Left lung (tissue), 10 donors: ENCODE results near the gene MRPL23. TPM values are rescaled to one million over a fixed set of nuclear protein-coding genes. Genes with fewer than 3 reads are reported as not detected.

Experiments used
- ATAC-seq: fragments of 200-7000 bp; cut with Tn5 transposase; one replicate; pipeline ENCODE4 v1.9.1; 2020; ENCODE audit warnings: moderate library complexity
- DNase-seq, 4 donors: peaks; one replicate each; pipeline ENCODE4 v3.0.0-alpha.2; 2013 to 2020
- H3K27ac ChIP-seq, 2 donors: fragments of 200-600 bp; sonication (generic) in 1 of 2; one replicate each; pipeline versions ENCODE4 v1.5.0 to v1.8.0; 2020 to 2021
- H3K27me3 ChIP-seq, 2 donors: fragments of 200-600 bp; sonication (generic) in 1 of 2; one replicate each; pipeline versions ENCODE4 v1.5.0 to v1.8.0; 2020 to 2021
- H3K36me3 ChIP-seq, 2 donors: fragments of 200-600 bp; sonication (generic) in 1 of 2; one replicate each; pipeline versions ENCODE4 v1.5.0 to v1.8.0; 2020 to 2021
- H3K4me1 ChIP-seq, 2 donors: fragments of 200-600 bp; one replicate each; pipeline ENCODE4 v1.8.0; 2021
- H3K4me3 ChIP-seq, 2 donors: fragments of 200-600 bp; sonication (generic) in 1 of 2; one replicate each; pipeline versions ENCODE4 v1.5.0 to v1.8.0; 2020 to 2021; ENCODE audit warnings: mild to moderate bottlenecking in 1 of 2
- H3K9me3 ChIP-seq, 2 donors: fragments of 200-600 bp; sonication (generic) in 1 of 2; one replicate each; pipeline versions ENCODE4 v1.5.0 to v1.8.0; 2020 to 2021
- intact Hi-C, 2 donors: fragments of 100-400 bp; cut with DNase I; formaldehyde crosslinking; loops; one replicate each; pipeline versions ENCODE4 v1.11.2 to v1.14.2; 2022
- polyA plus RNA-seq, 6 donors: library from polyadenylated mRNA; unstranded; fragments of 120-200 nt; gene quantifications; one replicate each; pipeline ENCODE4 v1.2.1, GENCODE V29; 2013; ENCODE audit not compliant: insufficient read length in 6 of 6
- total RNA-seq, 2 donors: library from RNA; stranded (reverse); fragmentation: NEBNext Ultra II Directional; extraction: Animal tissue kit (Norgen Biotek cat#: 25700); gene quantifications; one replicate each; pipeline ENCODE4 v1.2.1, GENCODE V29; 2021
- TF ChIP-seq, protein P1 (sequence below), 2 donors: fragments of 200-600 bp; sonication (generic) in 1 of 2; IDR thresholded peaks; one replicate each; pipeline versions ENCODE4 v1.5.0 to v1.8.0; 2021; ENCODE audit warnings: antibody characterized with exemption in 2 of 2
- donor health status: DM: no; HTN: yes; CAD: no.
- donor health status: DM: no; HTN: no; CAD: no.

MRPL23 gene
- total and polyA plus RNA-seq, 8 donors: 35.1 to 71.6 (median 48.6) TPM

DNA sequence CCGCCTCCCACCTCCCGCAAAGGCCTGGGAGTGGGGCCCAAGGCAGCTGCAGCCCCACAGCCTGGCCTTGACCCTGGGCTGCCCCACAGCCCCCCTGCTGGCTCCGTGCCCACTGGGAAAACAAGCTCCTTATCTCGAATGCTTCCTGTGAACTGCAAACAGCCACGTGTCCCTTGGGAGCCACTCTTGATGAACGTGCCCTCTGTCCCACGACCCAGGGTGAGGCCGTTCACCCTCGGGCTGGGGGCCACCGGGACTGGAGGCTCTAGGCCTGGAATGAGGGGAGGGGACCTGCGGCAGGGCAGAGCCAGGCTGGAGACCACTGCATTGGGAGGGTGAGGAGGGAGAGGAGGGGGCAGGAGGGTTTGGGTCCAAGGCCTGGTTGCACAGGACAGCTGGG, 41.0 kb downstream of the MRPL23 start:
- H3K4me1 ChIP-seq: no peaks in the 10 kb centered on the region
- TF ChIP-seq, protein P1, sequence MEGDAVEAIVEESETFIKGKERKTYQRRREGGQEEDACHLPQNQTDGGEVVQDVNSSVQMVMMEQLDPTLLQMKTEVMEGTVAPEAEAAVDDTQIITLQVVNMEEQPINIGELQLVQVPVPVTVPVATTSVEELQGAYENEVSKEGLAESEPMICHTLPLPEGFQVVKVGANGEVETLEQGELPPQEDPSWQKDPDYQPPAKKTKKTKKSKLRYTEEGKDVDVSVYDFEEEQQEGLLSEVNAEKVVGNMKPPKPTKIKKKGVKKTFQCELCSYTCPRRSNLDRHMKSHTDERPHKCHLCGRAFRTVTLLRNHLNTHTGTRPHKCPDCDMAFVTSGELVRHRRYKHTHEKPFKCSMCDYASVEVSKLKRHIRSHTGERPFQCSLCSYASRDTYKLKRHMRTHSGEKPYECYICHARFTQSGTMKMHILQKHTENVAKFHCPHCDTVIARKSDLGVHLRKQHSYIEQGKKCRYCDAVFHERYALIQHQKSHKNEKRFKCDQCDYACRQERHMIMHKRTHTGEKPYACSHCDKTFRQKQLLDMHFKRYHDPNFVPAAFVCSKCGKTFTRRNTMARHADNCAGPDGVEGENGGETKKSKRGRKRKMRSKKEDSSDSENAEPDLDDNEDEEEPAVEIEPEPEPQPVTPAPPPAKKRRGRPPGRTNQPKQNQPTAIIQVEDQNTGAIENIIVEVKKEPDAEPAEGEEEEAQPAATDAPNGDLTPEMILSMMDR (IDR thresholded peaks at IDR 0.05): no peak
- intact Hi-C loops: no loop called here
- no peaks in the 10 kb centered on the region for H3K36me3 ChIP-seq
- H3K4me3 ChIP-seq: no peak overlapping the region
- no peaks in the 10 kb centered on the region for H3K9me3 ChIP-seq
- no peak overlapping the region for H3K27ac ChIP-seq
- ATAC-seq (no peak), DNase-seq (no peak)
- H3K27me3 ChIP-seq: no peaks in the 10 kb centered on the region

DNA sequence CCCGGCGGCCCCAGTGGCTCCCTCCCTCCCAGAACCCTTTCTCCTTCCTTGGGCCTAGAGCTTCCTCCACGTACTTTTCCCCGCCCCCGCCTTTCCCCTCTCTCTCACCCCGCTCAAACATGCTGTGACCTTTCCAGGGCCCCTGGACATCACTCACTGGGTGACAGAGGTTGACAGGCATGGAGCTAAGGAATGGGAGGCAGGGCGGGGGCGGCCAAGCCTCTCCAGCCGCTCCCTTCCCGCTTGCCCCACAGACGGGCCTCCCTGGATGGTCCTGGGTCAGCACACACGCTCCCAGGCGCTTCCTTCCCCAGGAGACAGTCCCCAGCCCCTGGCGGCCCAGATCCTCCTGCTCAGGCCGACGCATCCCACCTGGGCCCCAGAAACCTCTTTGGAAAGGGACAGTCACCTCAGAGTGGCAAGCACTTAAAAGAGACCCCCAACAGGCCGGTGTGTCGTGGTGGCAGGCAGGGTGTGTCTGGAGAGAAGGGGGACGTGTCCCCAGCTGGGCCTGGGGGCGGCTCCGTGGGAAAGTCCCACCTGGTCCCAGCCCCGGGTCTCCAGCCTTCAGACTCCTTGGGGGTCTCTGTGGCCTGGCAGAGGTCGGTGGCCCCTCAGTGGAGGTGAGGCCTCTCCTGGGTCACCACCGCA, 41.7 kb downstream of the MRPL23 start:
- TF ChIP-seq, protein P1 (IDR thresholded peaks at IDR 0.05): no peak
- H3K4me1 ChIP-seq: no peaks in the 10 kb centered on the region
- no peaks in the 10 kb centered on the region for H3K9me3 ChIP-seq
- H3K4me3 ChIP-seq: no peak overlapping the region
- H3K27ac ChIP-seq: no peak overlapping the region
- DNase-seq (peak in 2 of 4 donors; percentile 9 to 26), ATAC-seq (peak; percentile 17)
- H3K27me3 ChIP-seq: no peaks in the 10 kb centered on the region
- no peaks in the 10 kb centered on the region for H3K36me3 ChIP-seq
- intact Hi-C loops: no loop called here

DNA sequence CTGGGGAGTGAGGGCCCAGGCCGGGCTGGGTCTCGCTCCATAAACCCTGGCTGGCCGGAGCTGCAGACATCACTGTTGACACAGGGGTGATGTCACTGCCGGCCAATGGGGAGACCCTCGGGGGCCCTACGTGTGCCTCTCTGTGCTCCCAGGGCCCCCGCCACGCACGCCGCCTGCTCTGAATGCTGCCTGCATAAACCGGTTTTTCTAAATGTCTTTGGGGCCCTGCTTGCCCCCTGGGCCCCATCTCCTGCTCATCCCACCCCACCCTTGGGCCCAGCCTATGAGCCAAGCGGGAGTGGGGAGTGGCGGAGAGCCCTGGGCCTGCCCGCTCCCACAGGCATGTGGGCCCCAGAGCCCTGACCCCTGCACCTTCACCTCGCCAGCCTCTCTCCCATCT, 42.8 kb downstream of the MRPL23 start:
- TF ChIP-seq, protein P1 (IDR thresholded peaks at IDR 0.05): no peak
- no peaks in the 10 kb centered on the region for H3K27me3 ChIP-seq
- no peaks in the 10 kb centered on the region for H3K9me3 ChIP-seq
- ATAC-seq (no peak), DNase-seq (no peak)
- no peak overlapping the region for H3K27ac ChIP-seq
- no peaks in the 10 kb centered on the region for H3K36me3 ChIP-seq
- H3K4me1 ChIP-seq: no peaks in the 10 kb centered on the region
- no peak overlapping the region for H3K4me3 ChIP-seq
- intact Hi-C loops: no loop called here

DNA sequence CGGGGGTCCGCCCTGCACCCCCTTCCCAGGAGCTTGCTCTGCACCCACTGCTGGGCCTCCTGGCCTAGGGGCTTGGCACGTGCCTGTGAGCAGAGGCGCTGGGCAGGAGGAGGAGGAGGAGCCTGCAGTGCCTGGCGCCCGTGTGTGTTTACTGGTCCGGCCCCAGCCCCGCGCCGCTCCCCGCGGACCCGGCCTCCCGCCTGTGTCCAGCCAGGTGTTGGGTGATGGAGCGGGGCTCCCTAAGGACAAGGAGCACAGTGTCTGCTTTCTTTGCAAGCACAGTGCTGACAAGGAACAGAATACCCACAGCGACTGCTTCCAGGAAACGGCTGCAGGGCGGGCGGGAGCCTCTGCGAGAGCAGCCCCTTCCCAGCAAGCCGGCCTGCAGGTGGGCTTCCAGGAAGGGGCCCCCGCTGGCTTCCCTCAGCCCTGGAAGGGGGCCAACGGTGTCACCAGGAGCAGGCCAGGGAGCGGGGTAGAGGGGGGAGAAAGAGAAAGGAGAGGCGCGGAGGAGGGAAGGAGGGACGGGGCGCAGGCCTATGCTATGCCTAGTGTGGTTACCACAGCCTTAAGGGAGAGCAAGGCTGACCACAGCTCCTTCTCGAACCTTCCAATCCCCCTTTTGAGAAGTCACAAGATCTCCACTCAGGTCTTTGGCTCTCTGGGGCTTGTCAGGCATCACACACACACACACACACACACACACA, 43.9 kb downstream of the MRPL23 start:
- H3K9me3 ChIP-seq: no peaks in the 10 kb centered on the region
- intact Hi-C loops: no loop called here
- ATAC-seq: no peak
- no peaks in the 10 kb centered on the region for H3K27me3 ChIP-seq
- no peaks in the 10 kb centered on the region for H3K4me1 ChIP-seq
- no peaks in the 10 kb centered on the region for H3K36me3 ChIP-seq
- H3K4me3 ChIP-seq: no peak overlapping the region
- no peak overlapping the region for H3K27ac ChIP-seq
- no peak for DNase-seq
- TF ChIP-seq, protein P1 (IDR thresholded peaks at IDR 0.05): no peak

DNA sequence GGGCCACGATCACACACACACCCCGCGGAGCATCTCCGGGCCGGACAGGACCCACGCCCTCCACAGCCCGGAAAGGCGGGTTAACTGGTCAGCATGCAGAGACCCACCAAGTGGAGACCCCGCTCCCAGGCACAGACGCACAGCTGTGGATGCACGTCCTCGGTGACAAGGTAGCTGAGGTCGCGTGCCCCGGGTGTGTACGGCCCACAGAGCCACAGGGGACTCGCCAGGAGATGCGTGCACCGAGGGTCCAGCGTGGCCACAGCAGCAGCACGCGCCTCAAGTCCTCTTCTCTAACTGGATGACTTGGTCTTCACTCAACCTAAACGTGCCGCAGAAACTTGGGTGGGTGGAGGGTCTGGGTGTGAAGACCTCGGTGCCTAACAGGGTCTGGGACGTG, 45.0 kb downstream of the MRPL23 start:
- Histone ChIP-seq H3K4me1 (no peaks in the 10 kb centered on the region), H3K27ac (no peak overlapping the region), H3K27me3 (no peaks in the 10 kb centered on the region), H3K36me3 (no peaks in the 10 kb centered on the region), H3K9me3 (no peaks in the 10 kb centered on the region), H3K4me3 (no peak overlapping the region)
- TF ChIP-seq, protein P1 (IDR thresholded peaks at IDR 0.05): no peak
- ATAC-seq: no peak
- intact Hi-C loops: no loop called here
- DNase-seq: peak in 2 of 4 donors; percentile 16 to 17
